Measurements from ENCODE around the gene UNC13A. TPM values are rescaled to one million over a fixed set of nuclear protein-coding genes. Genes with fewer than 3 reads are reported as not detected.

Gene UNC13A
- total RNA-seq, 1 donor from 2014 or later: 0.41 TPM

GRCh38 chr19:17620696-17621095, 67.5 kb downstream of the UNC13A start:
- Histone ChIP-seq H3K9me3 (no peaks in the 10 kb centered on the region), H3K36me3 (no peaks in the 10 kb centered on the region), H3K4me1 (no peaks in the 10 kb centered on the region), H3K27me3 (peaks cover 5% of the 10 kb centered on the region), H3K4me3 (no peak overlapping the region), H3K27ac (no peak overlapping the region)
- DNase-seq (no peak), ATAC-seq (no peak)
- no peak for TF ChIP-seq CTCF (IDR thresholded peaks at IDR 0.05)
- intact Hi-C loops (cut with DNase I): no loop called here

- H3K27me3 ChIP-seq: peaks cover 13% of the 10 kb centered on the region
Observed at GRCh38 chr19:17618936-17619335, 69.2 kb downstream of the UNC13A start.

GRCh38 chr19:17618281-17618903, 69.8 kb downstream of the UNC13A start:
- TF ChIP-seq CTCF (IDR thresholded peaks at IDR 0.05): no peak
- intact Hi-C loops (cut with DNase I): no loop called here
- DNase-seq (no peak), ATAC-seq (no peak)
- no peaks in the 10 kb centered on the region for H3K36me3 ChIP-seq
- H3K4me1 ChIP-seq: no peaks in the 10 kb centered on the region
- H3K4me3 ChIP-seq: no peak overlapping the region
- H3K27me3 ChIP-seq: peaks cover 13% of the 10 kb centered on the region
- H3K9me3 ChIP-seq: no peaks in the 10 kb centered on the region
- no peak overlapping the region for H3K27ac ChIP-seq

More at GRCh38 chr19:17618936-17619335, 69.2 kb downstream of the UNC13A start:
- DNase-seq (no peak), ATAC-seq (no peak)
- no peak overlapping the region for H3K4me3 ChIP-seq
- intact Hi-C loops (cut with DNase I): no loop called here
- H3K9me3 ChIP-seq: no peaks in the 10 kb centered on the region
- TF ChIP-seq CTCF (IDR thresholded peaks at IDR 0.05): no peak
- H3K27ac ChIP-seq: no peak overlapping the region
- no peaks in the 10 kb centered on the region for H3K36me3 ChIP-seq
- H3K4me1 ChIP-seq: no peaks in the 10 kb centered on the region

GRCh38 chr19:17617807-17618192, 70.4 kb downstream of the UNC13A start:
- DNase-seq (no peak), ATAC-seq (no peak)
- H3K9me3 ChIP-seq: no peaks in the 10 kb centered on the region
- no peaks in the 10 kb centered on the region for H3K36me3 ChIP-seq
- H3K27me3 ChIP-seq: peaks cover 13% of the 10 kb centered on the region
- intact Hi-C loops (cut with DNase I): no loop called here
- H3K4me1 ChIP-seq: no peaks in the 10 kb centered on the region
- H3K27ac ChIP-seq: no peak overlapping the region
- no peak for TF ChIP-seq CTCF (IDR thresholded peaks at IDR 0.05)
- no peak overlapping the region for H3K4me3 ChIP-seq

DNA sequence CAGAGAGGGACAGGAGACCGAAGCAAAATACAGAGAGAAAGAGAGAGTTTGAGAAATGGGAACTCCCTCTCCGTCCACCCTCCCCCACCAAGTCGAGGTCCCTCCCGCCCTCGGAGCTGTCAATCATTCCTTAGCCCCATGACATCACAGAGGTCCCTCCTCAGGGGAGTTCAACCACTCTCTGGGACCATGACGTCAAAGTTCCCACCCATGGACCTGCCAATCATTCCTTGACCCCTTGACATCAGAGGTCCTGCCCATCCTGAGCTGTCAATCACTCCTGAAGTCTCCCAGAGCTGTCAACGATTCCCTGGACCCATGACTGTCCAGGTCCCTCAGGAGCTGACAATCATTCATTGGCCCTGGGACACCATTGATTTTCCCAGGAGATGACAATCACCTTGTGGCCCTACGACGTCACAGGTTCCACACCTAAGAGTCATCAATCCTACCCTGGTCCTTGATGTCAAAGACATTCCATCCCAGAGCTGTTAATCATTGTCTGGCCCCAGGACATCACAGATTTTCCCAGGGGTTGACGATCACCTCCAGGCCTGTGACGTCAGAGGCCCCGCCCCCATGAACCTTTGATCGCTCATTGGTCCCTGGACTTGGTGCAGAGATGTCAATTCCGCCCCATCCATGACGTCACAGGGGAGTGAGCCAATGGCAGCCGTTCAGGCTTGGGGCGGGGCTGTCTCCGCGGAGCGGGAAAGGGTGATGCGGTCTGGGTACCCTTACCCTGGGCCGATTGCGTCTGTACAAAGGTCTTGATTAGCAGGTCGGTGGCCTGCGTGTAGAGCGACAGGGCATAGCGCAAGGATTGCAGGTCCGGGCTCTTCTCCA, 71.0 kb downstream of the UNC13A start:
- Histone ChIP-seq H3K9me3 (no peaks in the 10 kb centered on the region), H3K27me3 (peaks cover 13% of the 10 kb centered on the region), H3K4me1 (no peaks in the 10 kb centered on the region), H3K36me3 (no peaks in the 10 kb centered on the region), H3K4me3 (no peak overlapping the region), H3K27ac (no peak overlapping the region)
- no peak for DNase-seq
- intact Hi-C loops (cut with DNase I): no loop called here
- ATAC-seq: no peak
- no peak for TF ChIP-seq CTCF (IDR thresholded peaks at IDR 0.05)

All from upper lobe of right lung (tissue), 1 donor.